Ovary (tissue), 9 donors: Measurements from ENCODE around the gene SMARCB1. TPM values are rescaled to one million over a fixed set of nuclear protein-coding genes. Genes with fewer than 3 reads are reported as not detected.

Source experiments
- DNase-seq, 5 donors: peaks; one replicate each; pipeline ENCODE4 v3.0.0-alpha.2; 2019 to 2020
- H3K27ac ChIP-seq, 2 donors: fragments of 200-600 bp; one replicate each; pipeline versions ENCODE4 v1.5.1 to v1.8.0; 2019 to 2022
- H3K27me3 ChIP-seq: fragments of 200-600 bp; one replicate; pipeline ENCODE4 v1.8.0; 2022
- H3K36me3 ChIP-seq: fragments of 200-600 bp; sonication (generic); one replicate; pipeline ENCODE4 v1.5.1; 2019
- H3K4me1 ChIP-seq: one replicate; pipeline ENCODE4 v1.8.1; 2013; ENCODE audit warnings: mild to moderate bottlenecking, moderate library complexity; ENCODE audit not compliant: insufficient read depth
- H3K4me3 ChIP-seq: fragments of 200-600 bp; sonication (generic); one replicate; pipeline ENCODE4 v1.5.1; 2017
- H3K9me3 ChIP-seq, 2 donors: fragments of 200-600 bp in 1 of 2; sonication (generic) in 1 of 2; one replicate each; pipeline versions ENCODE4 v1.5.1 to v1.8.1; 2013 to 2019; ENCODE audit warnings: mild to moderate bottlenecking in 1 of 2, moderate library complexity in 1 of 2
- EP300 ChIP-seq: sonication (generic); formaldehyde crosslinking; IDR thresholded peaks from one replicate; pipeline ENCODE4 v1.6.1; 2017; ENCODE audit warnings: antibody characterized with exemption
- POLR2A ChIP-seq: fragments of 450-650 bp; IDR thresholded peaks from one replicate; pipeline ENCODE4 v1.6.1; 2017; ENCODE audit warnings: antibody characterized with exemption, mild to moderate bottlenecking, moderate library complexity
- WGBS, 3 donors: extraction: QIAGEN DNeasy Blood & Tissue Kit in 1 of 3; methylation state at CpG; one replicate each; pipeline versions ENCODE4 v1.1.5 to v1.1.7; 2013 to 2017; 5-methylcytosine and 5-hydroxymethylcytosine counted together
- intact Hi-C, 4 donors: fragments of 100-400 bp; cut with DNase I; formaldehyde crosslinking; loops; one replicate each; pipeline versions ENCODE4 v1.11.0 to v1.15.1; 2022 to 2023
- polyA plus RNA-seq, 2 donors: library from polyadenylated mRNA; stranded (reverse); fragments of 200-250 nt in 1 of 2; fragments of 350-450 nt in 1 of 2; fragmentation: Illumina TruSeq in 1 of 2; extraction: RNeasy Lipid Tissue Mini Kit (QIAGEN cat#74804) in 1 of 2; gene quantifications; one replicate each; pipeline ENCODE4 v1.2.3, GENCODE V29; 2013 to 2014
- total RNA-seq, 7 donors: library from RNA; depleted of rRNA in 2 of 7; stranded (reverse); fragments of >200 nt in 2 of 7; fragmentation: NEBNext Ultra II Directional in 3 of 7; extraction: Animal tissue kit (Norgen Biotek cat#: 25700) in 3 of 7; gene quantifications; one replicate each; pipeline versions ENCODE4 v1.1.0 to v1.2.4, GENCODE V29; 2016 to 2023
- TF ChIP-seq, protein P1 (sequence below), 3 donors: fragments of 450-650 bp in 2 of 3; fragments of 200-600 bp in 1 of 3; IDR thresholded peaks; one replicate each; pipeline versions ENCODE4 v1.5.1 to v1.8.0; 2016 to 2022; ENCODE audit warnings: antibody characterized with exemption in 3 of 3, mild to moderate bottlenecking in 1 of 3
- donor health status: DM: no; HTN: no; CAD: no; lungs with moderate emphysema.
- donor health status: DM: no; HTN: no; CAD: no.
- donor health status: Bipolar disorder and iron deficiency.
- donor health status: DM: yes; HTN: yes; CAD: no.
- donor health status: DM: no; HTN: no; CAD: no.
- donor health status: DM: yes; HTN: yes; CAD: no.

Gene SMARCB1
- total and polyA plus RNA-seq, 9 donors = 47.1 to 107 (median 87.0) TPM

DNA sequence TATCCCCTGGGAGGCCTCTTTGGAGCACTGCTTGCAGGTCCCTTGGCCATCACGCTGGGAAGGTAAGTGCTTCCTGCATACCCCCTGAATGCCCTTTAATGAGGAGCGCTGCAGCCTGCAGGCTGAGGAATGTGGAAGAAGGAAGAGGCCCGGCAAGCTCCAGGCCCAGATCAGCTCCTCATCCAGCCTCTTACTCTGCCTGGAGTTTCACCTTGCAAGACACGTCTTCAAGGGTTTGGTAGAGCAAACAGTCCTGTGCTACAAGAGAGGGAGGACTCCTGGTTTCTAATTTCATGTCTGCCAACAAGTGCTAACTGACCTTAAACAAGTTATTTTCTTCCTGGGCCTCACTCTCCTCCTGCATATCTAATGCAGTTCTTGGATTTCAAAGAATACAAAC lies 81.8 kb downstream of the SMARCB1 start:
- Histone ChIP-seq H3K27ac (no peak overlapping the region), H3K36me3 (no peaks in the 10 kb centered on the region), H3K4me3 (no peak overlapping the region), H3K27me3 (no peaks in the 10 kb centered on the region), H3K9me3 (no peaks in the 10 kb centered on the region), H3K4me1 (no peaks in the 10 kb centered on the region)
- TF ChIP-seq EP300 (no peak), POLR2A (no peak)
- TF ChIP-seq, protein P1, sequence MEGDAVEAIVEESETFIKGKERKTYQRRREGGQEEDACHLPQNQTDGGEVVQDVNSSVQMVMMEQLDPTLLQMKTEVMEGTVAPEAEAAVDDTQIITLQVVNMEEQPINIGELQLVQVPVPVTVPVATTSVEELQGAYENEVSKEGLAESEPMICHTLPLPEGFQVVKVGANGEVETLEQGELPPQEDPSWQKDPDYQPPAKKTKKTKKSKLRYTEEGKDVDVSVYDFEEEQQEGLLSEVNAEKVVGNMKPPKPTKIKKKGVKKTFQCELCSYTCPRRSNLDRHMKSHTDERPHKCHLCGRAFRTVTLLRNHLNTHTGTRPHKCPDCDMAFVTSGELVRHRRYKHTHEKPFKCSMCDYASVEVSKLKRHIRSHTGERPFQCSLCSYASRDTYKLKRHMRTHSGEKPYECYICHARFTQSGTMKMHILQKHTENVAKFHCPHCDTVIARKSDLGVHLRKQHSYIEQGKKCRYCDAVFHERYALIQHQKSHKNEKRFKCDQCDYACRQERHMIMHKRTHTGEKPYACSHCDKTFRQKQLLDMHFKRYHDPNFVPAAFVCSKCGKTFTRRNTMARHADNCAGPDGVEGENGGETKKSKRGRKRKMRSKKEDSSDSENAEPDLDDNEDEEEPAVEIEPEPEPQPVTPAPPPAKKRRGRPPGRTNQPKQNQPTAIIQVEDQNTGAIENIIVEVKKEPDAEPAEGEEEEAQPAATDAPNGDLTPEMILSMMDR (IDR thresholded peaks at IDR 0.05) = no peak
- intact Hi-C loops = loop anchor here in 2 of 4 donors (10.0 kb wide), 2 partner anchors 46 to 86 kb away; no protein-coding TSS in a partner anchor
- no peak for DNase-seq
- 86 to 91% (median 90%) methylated on average over 4 of the region's 4 CpGs for WGBS, 3 donors

DNA sequence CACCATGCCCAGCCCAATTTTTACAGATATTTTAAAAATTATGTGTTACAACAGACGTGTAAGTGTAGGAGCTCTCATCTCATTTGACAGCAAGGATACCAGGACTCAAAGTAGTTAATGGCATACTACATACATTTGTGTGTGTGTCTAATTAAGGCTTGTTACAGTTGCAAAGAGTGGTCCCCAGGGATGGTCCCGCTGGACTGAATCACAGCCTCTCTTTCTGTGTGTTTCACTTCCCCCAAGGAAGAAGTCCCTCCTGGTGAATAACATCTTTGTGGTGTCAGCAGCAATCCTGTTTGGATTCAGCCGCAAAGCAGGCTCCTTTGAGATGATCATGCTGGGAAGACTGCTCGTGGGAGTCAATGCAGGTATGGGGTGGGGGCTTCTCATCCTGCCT lies 88.1 kb downstream of the SMARCB1 start:
- intact Hi-C loops = no loop called here
- 94 to 95% (median 94%) methylated on average over 4 of the region's 4 CpGs for WGBS, 3 donors
- no peaks in the 10 kb centered on the region for H3K36me3 ChIP-seq

DNA sequence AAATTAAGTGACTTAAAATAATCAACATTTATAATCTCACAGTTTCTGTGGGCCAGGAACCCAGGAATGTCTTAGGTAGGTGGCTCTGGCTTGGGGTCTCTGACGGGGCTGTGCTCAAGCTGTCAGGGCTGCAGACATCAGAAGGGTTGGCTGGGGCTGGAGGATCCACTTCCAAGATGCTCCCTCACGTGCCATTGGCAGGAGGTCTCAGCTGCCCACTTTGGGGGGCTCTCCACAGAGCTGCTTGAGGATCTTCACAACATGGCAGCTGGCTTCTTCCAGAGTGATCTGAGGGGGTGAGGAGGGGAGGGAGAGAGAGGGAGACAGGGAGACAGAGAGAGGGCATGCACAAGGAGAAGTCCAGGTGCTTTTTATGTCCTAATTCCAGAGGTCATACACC lies 89.0 kb downstream of the SMARCB1 start:
- H3K4me3 ChIP-seq = no peak overlapping the region
- no peak for DNase-seq
- H3K27me3 ChIP-seq = no peaks in the 10 kb centered on the region
- no peaks in the 10 kb centered on the region for H3K4me1 ChIP-seq
- intact Hi-C loops = no loop called here
- no peak overlapping the region for H3K27ac ChIP-seq
- H3K9me3 ChIP-seq = no peaks in the 10 kb centered on the region
- no peaks in the 10 kb centered on the region for H3K36me3 ChIP-seq
- TF ChIP-seq POLR2A = no peak
- WGBS, 3 donors = 85 to 95% (median 85%) methylated on average over 2 of the region's 2 CpGs

More for the DNA sequence above, 88.1 kb downstream of the SMARCB1 start:
- no peaks in the 10 kb centered on the region for H3K4me1 ChIP-seq
- no peaks in the 10 kb centered on the region for H3K27me3 ChIP-seq
- TF ChIP-seq POLR2A (no peak), EP300 (no peak)
- TF ChIP-seq, protein P1 (IDR thresholded peaks at IDR 0.05) = no peak
- no peak for DNase-seq
- H3K4me3 ChIP-seq = no peak overlapping the region
- H3K9me3 ChIP-seq = no peaks in the 10 kb centered on the region
- H3K27ac ChIP-seq = no peak overlapping the region

DNA sequence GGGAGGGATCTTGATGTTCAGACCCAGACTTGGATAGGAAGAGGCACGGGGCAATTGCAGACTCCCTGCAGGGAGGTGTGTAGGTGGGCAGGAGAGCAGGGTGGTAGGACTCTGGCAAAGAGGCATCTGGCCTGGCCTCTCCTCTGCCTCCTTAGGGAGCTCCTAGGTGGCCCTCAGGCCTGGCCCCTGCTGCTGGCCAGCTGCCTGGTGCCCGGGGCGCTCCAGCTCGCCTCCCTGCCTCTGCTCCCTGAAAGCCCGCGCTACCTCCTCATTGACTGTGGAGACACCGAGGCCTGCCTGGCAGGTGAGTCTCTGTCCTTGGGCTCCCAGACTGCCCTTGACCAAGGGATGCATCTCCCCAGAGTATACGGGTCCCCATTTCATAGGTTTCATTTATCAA lies 90.8 kb downstream of the SMARCB1 start:
- WGBS, 3 donors = 94 to 97% (median 95%) methylated on average over 8 of the region's 8 CpGs
- TF ChIP-seq POLR2A (no peak), EP300 (no peak)
- TF ChIP-seq, protein P1 (IDR thresholded peaks at IDR 0.05) = no peak
- Histone ChIP-seq H3K4me1 (no peaks in the 10 kb centered on the region), H3K27ac (no peak overlapping the region), H3K36me3 (no peaks in the 10 kb centered on the region), H3K4me3 (no peak overlapping the region), H3K9me3 (no peaks in the 10 kb centered on the region), H3K27me3 (no peaks in the 10 kb centered on the region)
- no peak for DNase-seq
- intact Hi-C loops = no loop called here

DNA sequence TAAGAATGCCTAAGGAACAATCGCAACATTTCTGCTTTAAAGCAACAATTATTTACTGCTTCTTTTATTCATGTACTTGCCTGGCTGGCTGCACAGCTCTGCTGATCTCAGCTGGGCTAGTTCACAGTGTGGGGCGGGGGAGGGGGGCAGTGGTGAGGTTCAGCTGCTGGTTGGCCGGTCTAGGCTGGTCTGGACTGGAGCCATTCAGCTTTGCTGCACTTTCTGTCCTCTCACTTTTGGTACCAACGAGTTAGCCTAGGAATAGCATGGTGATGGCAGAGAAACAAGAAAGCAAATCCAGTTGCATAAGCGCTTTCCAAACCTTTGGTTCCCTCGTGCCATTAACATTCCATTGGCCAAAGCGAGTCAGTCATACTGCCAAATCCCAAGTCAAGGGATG lies 91.5 kb downstream of the SMARCB1 start:
- DNase-seq = no peak
- intact Hi-C loops = no loop called here
- Histone ChIP-seq H3K27me3 (no peaks in the 10 kb centered on the region), H3K4me1 (no peaks in the 10 kb centered on the region), H3K9me3 (no peaks in the 10 kb centered on the region), H3K4me3 (no peak overlapping the region), H3K27ac (no peak overlapping the region), H3K36me3 (no peaks in the 10 kb centered on the region)
- 85 to 87% (median 86%) methylated on average over 7 of the region's 7 CpGs for WGBS, 3 donors
- TF ChIP-seq EP300 = no peak
- no peak for TF ChIP-seq POLR2A
- TF ChIP-seq, protein P1 (IDR thresholded peaks at IDR 0.05) = no peak
